ENCODE results near the gene TRIO. TPM values are rescaled to one million over a fixed set of nuclear protein-coding genes. Genes with fewer than 3 reads are reported as not detected.
A peak's percentile ranks its signal among the peaks of the same experiment; 100 is the strongest.

TRIO gene
- total RNA-seq, 6 experiments from 2014 or later = 167 to 219 (median 190) TPM

- peaks cover 98% of the 10 kb centered on the region for H3K4me1 Mint-ChIP-seq (ENCODE audit: low read depth)
- peak overlapping the region; percentile 10 for H3K4me3 Mint-ChIP-seq
- H3K36me3 Mint-ChIP-seq (ENCODE audit: low read depth) = peaks cover 51% of the 10 kb centered on the region
- no peak for TF ChIP-seq CTCF (IDR thresholded peaks at IDR 0.05)
- H3K27me3 Mint-ChIP-seq (ENCODE audit: insufficient read depth) = peaks cover 5% of the 10 kb centered on the region; the same call in 1 of the 2 replicates
- H3K9me3 Mint-ChIP-seq = no peaks in the 10 kb centered on the region
- H3K27ac Mint-ChIP-seq = peak overlapping the region; percentile 91
- DNase-seq = no peak
Observed at GRCh38 chr5:14193496-14193895, 50.4 kb downstream of the TRIO start.

- Mint-ChIP-seq H3K27ac (peak overlapping the region; percentile 62; the same call in 1 of the 2 replicates), H3K4me3 (peak overlapping the region; percentile 44; the same call in 1 of the 2 replicates), H3K27me3 (ENCODE audit: insufficient read depth) (peaks cover 1% of the 10 kb centered on the region; the same call in 1 of the 2 replicates), H3K36me3 (ENCODE audit: low read depth) (peaks cover 61% of the 10 kb centered on the region), H3K4me1 (ENCODE audit: low read depth) (peaks cover 96% of the 10 kb centered on the region), H3K9me3 (no peaks in the 10 kb centered on the region)
- TF ChIP-seq CTCF (IDR thresholded peaks at IDR 0.05) = no peak
- DNase-seq = no peak
Observed at GRCh38 chr5:14195588-14195987, 52.4 kb downstream of the TRIO start.

- Mint-ChIP-seq H3K9me3 (no peaks in the 10 kb centered on the region), H3K36me3 (ENCODE audit: low read depth) (peaks cover 68% of the 10 kb centered on the region), H3K4me3 (peak overlapping the region; percentile 49), H3K27ac (peak overlapping the region; percentile 83), H3K27me3 (ENCODE audit: insufficient read depth) (peaks cover 1% of the 10 kb centered on the region; the same call in 1 of the 2 replicates), H3K4me1 (ENCODE audit: low read depth) (peaks cover 96% of the 10 kb centered on the region)
- no peak for TF ChIP-seq CTCF (IDR thresholded peaks at IDR 0.05)
- DNase-seq = no peak
Observed at GRCh38 chr5:14197056-14197455, 53.9 kb downstream of the TRIO start.

- Mint-ChIP-seq H3K36me3 (ENCODE audit: low read depth) (peaks cover 66% of the 10 kb centered on the region), H3K9me3 (no peaks in the 10 kb centered on the region), H3K27me3 (ENCODE audit: insufficient read depth) (peaks cover 10% of the 10 kb centered on the region), H3K4me1 (ENCODE audit: low read depth) (peaks cover 96% of the 10 kb centered on the region), H3K27ac (peak overlapping the region; percentile 68), H3K4me3 (0 out of 2 replicates have a peak overlapping the region, but pooled peaks have one; percentile 9)
- TF ChIP-seq CTCF (IDR thresholded peaks at IDR 0.05) = no peak
- no peak for DNase-seq
Observed at GRCh38 chr5:14199902-14200301, 56.8 kb downstream of the TRIO start.

GRCh38 chr5:14200312-14200990 is 57.3 kb downstream of the TRIO start:
- H3K36me3 Mint-ChIP-seq (ENCODE audit: low read depth) = peaks cover 61% of the 10 kb centered on the region
- peaks cover 96% of the 10 kb centered on the region for H3K4me1 Mint-ChIP-seq (ENCODE audit: low read depth)
- H3K4me3 Mint-ChIP-seq = 0 out of 2 replicates have a peak overlapping the region, but pooled peaks have one; percentile 9
- peaks cover 13% of the 10 kb centered on the region for H3K27me3 Mint-ChIP-seq (ENCODE audit: insufficient read depth)
- TF ChIP-seq CTCF (IDR thresholded peaks at IDR 0.05) = no peak
- peak overlapping the region; percentile 79 for H3K27ac Mint-ChIP-seq
- no peaks in the 10 kb centered on the region for H3K9me3 Mint-ChIP-seq
- DNase-seq = no peak

All from HFFc6 (cell line).